ENCODE data around the gene KCNH2. TPM values are rescaled to one million over a fixed set of nuclear protein-coding genes. Genes with fewer than 3 reads are reported as not detected.

Gene KCNH2
- total and polyA plus RNA-seq, 2 of the 13 experiments (the other 11 are each of a cell fraction or from before 2014, with no cell fraction given) = 0.09 to 0.11 TPM

DNA sequence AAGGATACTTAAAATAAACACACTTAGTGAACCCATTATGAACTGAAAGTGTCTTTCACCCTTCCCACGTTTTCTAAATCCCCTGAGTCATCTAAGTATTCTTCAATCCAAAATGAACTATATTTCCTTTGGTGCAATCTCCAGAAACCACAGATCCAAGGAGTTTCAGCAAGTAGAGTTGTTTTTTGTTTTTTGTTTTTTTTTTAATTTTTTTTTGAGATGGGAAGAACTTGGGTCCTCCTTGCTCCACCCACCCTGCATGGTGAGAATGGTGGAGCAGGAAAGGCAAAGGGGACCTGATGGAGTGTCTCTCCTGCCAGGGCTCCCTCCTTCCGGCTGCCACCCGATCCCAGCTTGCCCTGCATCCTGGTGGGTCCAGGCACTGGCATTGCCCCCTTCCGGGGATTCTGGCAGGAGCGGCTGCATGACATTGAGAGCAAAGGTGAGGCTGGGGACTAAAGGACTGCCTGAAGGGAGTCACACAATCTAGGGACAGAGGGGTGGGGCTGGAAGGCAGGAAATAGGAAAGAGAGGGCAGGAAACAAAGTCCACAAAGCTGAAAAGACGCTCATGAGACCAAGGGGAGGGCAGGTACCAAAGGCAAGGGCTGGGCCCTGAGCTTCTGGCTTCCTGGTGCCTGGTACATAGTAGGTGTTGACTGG is 34.0 kb upstream of the KCNH2 start (continued):
- no peak for TF ChIP-seq MTF2 (CRISPR knock-in tag; IDR thresholded peaks at IDR 0.05; ENCODE audit: borderline replicate concordance)
- TF ChIP-seq TFAP4 (IDR thresholded peaks at IDR 0.05; ENCODE audit: borderline replicate concordance, low read depth) = no peak
- TF ChIP-seq KLF16 (CRISPR knock-in tag; IDR thresholded peaks at IDR 0.05) = no peak
- TF ChIP-seq POLR2AphosphoS2 (IDR thresholded peaks at IDR 0.05; ENCODE audit: low read depth, low read length) = no peak
- TF ChIP-seq ZNF333 (CRISPR knock-in tag; IDR thresholded peaks at IDR 0.05; ENCODE audit: borderline replicate concordance) = no peak
- no peak for TF ChIP-seq ATAD3A (CRISPR knock-in tag; IDR thresholded peaks at IDR 0.05)
- no peak for TF ChIP-seq ZNF160 (CRISPR knock-in tag; IDR thresholded peaks at IDR 0.05)
- TF ChIP-seq ADNP (CRISPR knock-in tag; IDR thresholded peaks at IDR 0.05) = no peak
- TF ChIP-seq ZNF839 (CRISPR knock-in tag; IDR thresholded peaks at IDR 0.05; ENCODE audit: borderline replicate concordance) = no peak
- TF ChIP-seq SATB2 (CRISPR knock-in tag; IDR thresholded peaks at IDR 0.05) = no peak
- no peak for TF ChIP-seq ZNF296 (CRISPR knock-in tag; conservative IDR thresholded peaks at IDR 0.05)
- no peak for TF ChIP-seq BRD4 (CRISPR knock-in tag; IDR thresholded peaks at IDR 0.05)
- no peak for TF ChIP-seq NFATC3 (CRISPR knock-in tag; IDR thresholded peaks at IDR 0.05)
- TF ChIP-seq SAFB2 (CRISPR knock-in tag; IDR thresholded peaks at IDR 0.05; ENCODE audit: borderline replicate concordance, low read depth) = no peak
- TF ChIP-seq CREB1 (IDR thresholded peaks at IDR 0.05) = no peak
- no peak for TF ChIP-seq CREB1 (CRISPR knock-in tag; IDR thresholded peaks at IDR 0.05)
- TF ChIP-seq ZNF547 (CRISPR knock-in tag; IDR thresholded peaks at IDR 0.05) = no peak

All from HepG2 (cell line).